ENCODE measurements around the gene MAML3.

The MAML3 gene

DNA sequence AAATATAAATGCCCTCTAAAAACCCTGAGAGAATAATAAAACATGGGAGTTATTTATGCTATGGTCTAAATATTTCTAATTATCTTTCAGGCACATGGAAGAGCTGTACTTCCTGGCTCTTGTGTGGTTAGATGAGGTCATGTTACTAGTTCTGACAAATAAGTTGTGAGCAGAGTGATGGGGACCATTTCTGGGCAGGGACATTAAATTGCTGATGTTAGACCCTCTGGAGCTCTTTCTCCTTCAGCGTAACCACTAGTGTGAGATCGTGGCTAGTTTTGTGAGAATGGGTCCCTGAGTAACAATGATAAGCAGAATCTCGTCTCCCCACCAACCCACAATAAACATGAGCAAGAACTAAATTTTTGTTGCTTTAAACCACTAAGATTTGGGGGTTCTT is 108.0 kb downstream of the MAML3 start:
- no peak for DNase-seq (ENCODE audit: low read depth)

DNA sequence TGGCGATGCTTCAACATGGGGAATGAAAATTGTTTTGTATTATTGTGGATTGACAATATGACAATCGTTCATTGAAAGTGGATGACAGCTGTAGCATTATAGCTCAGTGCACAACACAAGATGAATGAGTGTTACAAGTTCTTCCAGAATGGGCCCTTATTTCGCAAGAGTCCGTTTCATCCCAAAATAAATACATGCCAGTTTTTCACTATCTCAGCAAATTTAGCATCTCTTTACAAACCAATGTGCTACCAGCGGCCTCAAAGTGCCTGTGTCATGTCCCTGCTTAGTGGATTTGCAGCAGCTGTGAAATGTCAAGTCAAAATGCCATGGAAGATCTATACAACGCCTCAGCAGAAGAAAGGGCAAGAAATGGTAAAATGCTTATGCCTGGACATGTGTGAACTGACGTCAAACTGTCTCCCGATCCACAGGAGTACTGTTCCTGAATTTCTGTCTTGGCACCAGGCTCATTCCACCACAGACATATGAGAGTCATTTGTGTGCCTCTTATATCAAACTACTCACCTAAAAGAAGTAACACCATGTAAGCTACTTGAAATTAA is 109.6 kb downstream of the MAML3 start:
- DNase-seq (ENCODE audit: low read depth): no peak

GRCh38 chr4:140042634-140043033 is 111.3 kb downstream of the MAML3 start:
- DNase-seq (ENCODE audit: low read depth): no peak

DNA sequence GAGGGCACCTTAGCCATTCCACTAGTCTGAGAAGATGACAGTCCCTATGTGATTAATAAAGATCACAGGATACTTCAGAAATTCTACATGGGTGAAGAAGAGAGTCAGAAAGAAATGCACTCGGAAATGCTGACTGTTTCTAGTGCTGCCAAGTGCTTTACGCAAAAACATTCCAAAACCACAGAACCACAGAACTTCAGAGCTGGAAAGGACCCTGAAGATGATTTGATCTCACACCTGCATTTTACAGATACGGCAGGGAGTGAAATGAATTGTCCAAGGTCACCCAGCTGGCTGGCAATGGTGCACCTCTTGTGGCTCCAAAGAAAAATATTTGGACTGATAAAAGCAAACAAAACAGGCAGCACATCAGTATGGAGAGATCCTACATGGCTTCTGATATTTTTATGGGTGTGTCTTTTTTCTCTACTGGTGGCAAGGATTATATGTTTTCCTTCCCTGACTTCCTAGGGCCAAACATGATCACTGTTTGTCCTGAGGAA is 115.9 kb downstream of the MAML3 start:
- DNase-seq (ENCODE audit: low read depth): no peak

GRCh38 chr4:140037353-140038030 is 116.5 kb downstream of the MAML3 start:
- peak; percentile 91 for DNase-seq (ENCODE audit: low read depth)

- no peak for DNase-seq (ENCODE audit: low read depth)
Measured at GRCh38 chr4:140031706-140032105, 122.3 kb downstream of the MAML3 start.

DNA sequence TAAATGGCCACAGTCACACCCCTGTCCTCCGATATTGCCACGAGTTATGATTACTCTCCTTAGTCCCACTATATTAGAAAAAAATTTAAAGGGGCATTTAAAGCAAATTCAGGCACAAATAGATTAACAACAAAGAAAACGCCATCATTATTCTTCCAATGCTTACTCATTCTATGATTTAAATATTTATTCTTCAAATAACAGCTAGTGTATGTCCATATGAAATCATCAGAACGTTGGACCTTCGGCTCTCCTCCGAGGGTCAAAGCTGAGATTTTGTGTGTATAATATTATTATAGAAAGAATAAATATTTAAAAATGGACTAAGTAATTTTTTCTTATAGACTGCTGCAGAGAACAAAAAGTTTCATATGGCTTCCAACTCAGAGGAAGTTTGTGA is 122.9 kb downstream of the MAML3 start:
- DNase-seq (ENCODE audit: low read depth): no peak

- DNase-seq (ENCODE audit: low read depth): no peak
Measured at GRCh38 chr4:140028676-140029517, 125.1 kb downstream of the MAML3 start.

DNA sequence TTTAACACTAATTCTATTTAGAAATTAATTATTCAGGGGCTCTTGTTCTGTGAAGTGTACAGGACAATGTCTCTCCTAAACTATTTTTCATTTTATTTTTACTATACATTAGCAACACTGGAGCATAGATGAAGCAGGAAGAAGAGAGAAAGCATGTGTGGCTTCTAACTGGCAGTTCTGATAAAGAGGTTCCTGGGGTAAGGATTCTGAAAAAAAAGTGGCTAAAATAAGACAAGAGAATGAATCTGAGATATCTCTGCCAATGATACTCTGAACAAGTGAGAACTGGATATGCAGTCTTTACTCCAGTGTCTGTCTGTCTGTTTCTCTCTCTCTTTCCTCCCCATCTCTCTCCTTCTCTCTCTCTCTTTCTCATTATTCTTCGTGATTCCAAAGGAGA is 125.9 kb downstream of the MAML3 start:
- no peak for DNase-seq (ENCODE audit: low read depth)

DNA sequence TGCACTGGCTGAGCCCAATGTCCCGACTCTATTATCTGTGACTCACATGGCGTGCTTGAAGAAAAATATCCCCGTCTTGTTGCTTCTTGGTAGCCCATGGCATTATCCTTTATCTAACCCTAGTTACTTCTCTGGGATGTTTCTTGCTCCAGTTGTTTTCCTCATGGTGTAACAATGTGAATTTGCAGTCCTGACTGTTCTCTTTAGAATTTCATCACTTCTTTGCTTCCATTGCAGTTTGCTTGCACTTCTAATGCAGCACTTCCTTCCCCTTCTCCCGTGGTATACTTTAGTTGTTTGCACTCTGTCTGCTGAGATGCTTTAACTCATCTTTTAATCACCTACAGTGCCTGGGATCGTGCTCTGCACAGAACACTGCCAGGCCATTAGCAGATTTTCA is 126.9 kb downstream of the MAML3 start:
- DNase-seq (ENCODE audit: low read depth): no peak

DNA sequence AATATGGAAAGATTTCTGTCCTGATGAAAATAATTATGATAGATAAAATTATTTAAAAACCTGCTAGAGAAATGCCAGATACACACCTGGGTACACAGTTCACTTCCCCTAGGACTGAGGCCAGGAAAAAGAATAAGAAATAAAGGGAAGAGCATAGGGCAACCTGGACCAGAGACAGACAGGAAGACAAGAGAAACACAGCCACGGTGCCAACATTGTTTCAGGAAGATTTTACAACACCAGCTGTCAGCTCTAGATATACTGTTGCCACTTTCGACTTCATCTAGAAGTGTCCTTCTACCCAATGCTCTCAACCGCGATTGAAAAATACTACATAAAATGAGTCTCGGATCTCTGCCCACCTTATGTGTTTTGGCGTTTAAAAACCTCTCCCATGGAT is 128.5 kb downstream of the MAML3 start:
- DNase-seq (ENCODE audit: low read depth): no peak

- no peak for DNase-seq (ENCODE audit: low read depth)
Measured at GRCh38 chr4:140020457-140021361, 133.3 kb downstream of the MAML3 start.

DNA sequence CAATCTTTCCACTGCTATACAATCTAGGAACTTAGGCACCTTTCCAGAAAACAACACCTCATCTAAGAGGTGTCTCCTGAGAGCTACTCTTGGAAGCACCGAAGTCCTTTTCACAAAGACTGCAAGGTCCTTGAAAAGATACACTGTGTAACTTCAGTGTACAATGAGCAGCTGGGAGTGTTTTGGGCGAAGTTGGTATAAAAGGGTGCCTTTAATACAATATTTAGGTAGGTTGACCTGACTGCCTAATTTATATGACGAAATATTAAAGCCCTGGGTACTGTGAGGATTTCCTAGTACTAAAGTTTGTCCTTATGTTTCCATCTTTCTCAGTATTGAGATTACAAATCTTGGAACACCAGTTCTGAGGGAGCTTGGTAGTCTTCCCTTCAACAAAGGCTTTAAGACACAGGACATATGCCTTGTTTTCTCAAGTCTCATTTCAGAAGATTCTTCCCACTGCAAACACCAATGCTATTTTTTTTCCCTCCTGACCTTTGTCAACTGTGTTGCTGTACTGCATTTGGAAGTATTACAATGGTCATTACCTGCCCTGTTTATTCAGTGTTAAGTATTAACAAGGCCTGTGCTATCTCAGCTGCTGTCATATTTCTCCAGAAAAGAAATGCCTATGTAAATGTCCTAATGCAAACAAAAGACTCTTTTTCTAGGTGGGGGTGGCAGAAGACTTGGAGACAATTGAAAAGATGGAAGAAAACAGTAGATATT is 134.2 kb downstream of the MAML3 start:
- no peak for DNase-seq (ENCODE audit: low read depth)

GRCh38 chr4:140018931-140019618 is 134.9 kb downstream of the MAML3 start:
- DNase-seq (ENCODE audit: low read depth): no peak

- DNase-seq (ENCODE audit: low read depth): no peak
Measured at GRCh38 chr4:140014284-140014683, 139.7 kb downstream of the MAML3 start.

GRCh38 chr4:140012688-140013486 is 141.1 kb downstream of the MAML3 start:
- peak; percentile 78 for DNase-seq (ENCODE audit: low read depth)

GRCh38 chr4:140005699-140006098 is 148.3 kb downstream of the MAML3 start:
- DNase-seq (ENCODE audit: low read depth): no peak

DNA sequence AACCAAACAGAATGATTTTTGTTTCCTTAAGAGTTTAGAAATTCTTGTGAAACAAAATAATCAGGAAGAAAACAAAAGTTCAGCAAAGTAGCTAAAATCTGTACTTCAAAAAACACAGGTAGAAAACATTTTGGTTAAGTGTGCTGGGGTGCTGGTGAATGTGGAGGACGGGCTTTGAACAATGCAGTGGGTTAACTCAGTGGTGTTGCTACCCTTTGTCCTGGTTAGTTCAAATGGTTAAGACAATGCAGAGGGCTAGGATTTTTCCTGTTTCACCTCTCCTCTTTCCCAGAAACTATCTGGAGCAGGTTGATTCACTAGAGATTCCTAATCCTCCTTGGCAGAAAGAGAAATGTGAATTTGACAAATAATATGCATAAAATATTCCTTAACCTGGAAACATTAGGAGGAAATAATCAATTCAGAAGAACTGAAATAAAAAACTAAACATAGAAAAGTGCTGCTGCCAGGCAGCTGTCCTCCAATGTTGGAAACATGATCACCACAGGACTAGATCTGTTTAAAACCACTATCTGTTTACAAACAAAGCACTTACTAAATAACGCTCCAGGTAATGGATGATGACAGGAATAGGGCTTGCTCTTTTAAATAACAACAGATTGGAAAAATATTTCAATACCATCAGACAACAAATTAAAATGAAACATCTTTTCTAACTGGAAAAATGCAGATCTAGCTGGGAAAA is 148.9 kb downstream of the MAML3 start:
- DNase-seq (ENCODE audit: low read depth): no peak

DNA sequence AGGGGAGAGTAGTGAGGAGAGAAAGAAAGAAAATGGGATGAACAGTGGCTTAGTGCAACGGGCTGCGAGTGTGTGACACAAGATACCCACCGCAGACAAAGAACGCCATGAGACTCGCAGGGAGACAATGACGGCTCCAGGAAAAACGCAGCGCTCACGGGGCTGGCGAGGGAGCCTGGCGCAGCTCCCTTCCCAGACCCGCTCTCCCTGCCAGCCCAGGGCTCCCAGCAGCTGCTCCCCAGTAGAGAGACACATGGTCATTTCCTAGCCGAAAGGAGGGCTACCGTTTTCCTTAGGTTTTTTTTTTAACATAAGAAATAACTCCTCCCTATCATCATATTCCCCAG is 149.5 kb downstream of the MAML3 start:
- DNase-seq (ENCODE audit: low read depth): no peak
